ENCODE results near the gene SLC25A17.
A peak's percentile ranks its signal among the peaks of the same experiment; 100 is the strongest.

Gene SLC25A17

GRCh38 chr22:40817737-40818136 is 1.4 kb downstream of the SLC25A17 start:
- ATAC-seq (ENCODE audit: insufficient read depth, low read depth) = no peak

GRCh38 chr22:40813912-40814315 is 5.2 kb downstream of the SLC25A17 start:
- no peaks in the 10 kb centered on the region for H3K9me3 ChIP-seq (ENCODE audit: insufficient read depth, low read length, severe bottlenecking)
- TF ChIP-seq EZH2 (IDR thresholded peaks at IDR 0.05; ENCODE audit: borderline replicate concordance, low read depth, low read length, severe bottlenecking) (no peak), CTCF (IDR thresholded peaks at IDR 0.05; ENCODE audit: borderline replicate concordance, extremely low read depth, low read length, poor library complexity, severe bottlenecking) (no peak)
- H3K4me1 ChIP-seq (ENCODE audit: insufficient read depth, low read length) = peaks cover 29% of the 10 kb centered on the region
- peaks cover 6% of the 10 kb centered on the region; the same call in 1 of the 2 replicates for H3K36me3 ChIP-seq (ENCODE audit: insufficient read depth, low read length)
- DNase-seq (no peak), ATAC-seq (ENCODE audit: insufficient read depth, low read depth) (no peak)
- no peak overlapping the region for H3K4me3 ChIP-seq (ENCODE audit: low read depth in 1 of 2, low read length in 2 of 2)
- no peak overlapping the region for H3K27ac ChIP-seq (ENCODE audit: low read length)
- no peak overlapping the region for H3K4me2 ChIP-seq (ENCODE audit: insufficient read depth, low read length)
- no peaks in the 10 kb centered on the region for H3K27me3 ChIP-seq (ENCODE audit: insufficient read depth, low read length, poor library complexity)
- H4K20me1 ChIP-seq (ENCODE audit: insufficient read depth, low read length) = peaks cover 12% of the 10 kb centered on the region; the same call in 1 of the 2 replicates
- H3K9ac ChIP-seq (ENCODE audit: low read depth, low read length) = no peak overlapping the region
- H2AFZ ChIP-seq (ENCODE audit: low read depth, low read length) = no peak overlapping the region
- peaks cover 93% of the 10 kb centered on the region for H3K79me2 ChIP-seq (ENCODE audit: insufficient read depth, low read length)

More at GRCh38 chr22:40817737-40818136, 1.4 kb downstream of the SLC25A17 start:
- no peak for TF ChIP-seq EZH2 (IDR thresholded peaks at IDR 0.05; ENCODE audit: borderline replicate concordance, low read depth, low read length, severe bottlenecking)
- no peak for TF ChIP-seq CTCF (IDR thresholded peaks at IDR 0.05; ENCODE audit: borderline replicate concordance, extremely low read depth, low read length, poor library complexity, severe bottlenecking)
- no peak overlapping the region for H2AFZ ChIP-seq (ENCODE audit: low read depth, low read length)
- DNase-seq = no peak
- H3K4me2 ChIP-seq (ENCODE audit: insufficient read depth, low read length) = peak overlapping the region; percentile 95
- no peaks in the 10 kb centered on the region for H3K27me3 ChIP-seq (ENCODE audit: insufficient read depth, low read length, poor library complexity)
- no peaks in the 10 kb centered on the region for H3K9me3 ChIP-seq (ENCODE audit: insufficient read depth, low read length, severe bottlenecking)
- peaks cover 12% of the 10 kb centered on the region; the same call in 1 of the 2 replicates for H4K20me1 ChIP-seq (ENCODE audit: insufficient read depth, low read length)
- H3K27ac ChIP-seq (ENCODE audit: low read length) = peak overlapping the region; percentile 89
- H3K79me2 ChIP-seq (ENCODE audit: insufficient read depth, low read length) = peaks cover 59% of the 10 kb centered on the region
- H3K36me3 ChIP-seq (ENCODE audit: insufficient read depth, low read length) = peaks cover 9% of the 10 kb centered on the region
- H3K4me1 ChIP-seq (ENCODE audit: insufficient read depth, low read length) = peaks cover 38% of the 10 kb centered on the region
- H3K4me3 ChIP-seq (ENCODE audit: low read depth in 1 of 2, low read length in 2 of 2) = peak overlapping the region; percentile 97; a peak in 3 of 4 replicates
- peak overlapping the region; percentile 87 for H3K9ac ChIP-seq (ENCODE audit: low read depth, low read length)

GRCh38 chr22:40808018-40808841 is 10.9 kb downstream of the SLC25A17 start:
- no peak for TF ChIP-seq CTCF (IDR thresholded peaks at IDR 0.05; ENCODE audit: borderline replicate concordance, extremely low read depth, low read length, poor library complexity, severe bottlenecking)
- no peak for TF ChIP-seq EZH2 (IDR thresholded peaks at IDR 0.05; ENCODE audit: borderline replicate concordance, low read depth, low read length, severe bottlenecking)
- Histone ChIP-seq H3K27ac (ENCODE audit: low read length) (no peak overlapping the region), H3K4me2 (ENCODE audit: insufficient read depth, low read length) (no peak overlapping the region), H4K20me1 (ENCODE audit: insufficient read depth, low read length) (peaks cover 9% of the 10 kb centered on the region; the same call in 1 of the 2 replicates), H3K4me1 (ENCODE audit: insufficient read depth, low read length) (no peaks in the 10 kb centered on the region), H3K79me2 (ENCODE audit: insufficient read depth, low read length) (peaks cover 94% of the 10 kb centered on the region), H2AFZ (ENCODE audit: low read depth, low read length) (no peak overlapping the region), H3K9ac (ENCODE audit: low read depth, low read length) (no peak overlapping the region), H3K9me3 (ENCODE audit: insufficient read depth, low read length, severe bottlenecking) (no peaks in the 10 kb centered on the region), H3K36me3 (ENCODE audit: insufficient read depth, low read length) (peaks cover 18% of the 10 kb centered on the region; the same call in 1 of the 2 replicates), H3K27me3 (ENCODE audit: insufficient read depth, low read length, poor library complexity) (no peaks in the 10 kb centered on the region), H3K4me3 (ENCODE audit: low read depth in 1 of 2, low read length in 2 of 2) (no peak overlapping the region)
- ATAC-seq (ENCODE audit: insufficient read depth, low read depth) (no peak), DNase-seq (no peak)

All from DND-41 (cell line).